Activated CD4-positive, alpha-beta memory T cell treated with anti-CD3 and anti-CD28 coated beads, Interleukin-2, amount 10 ng/mL, durations not matched to agents 7 days and 5 days (primary cell): ENCODE results near the gene PTPRZ1. TPM values are rescaled to one million over a fixed set of nuclear protein-coding genes. Genes with fewer than 3 reads are reported as not detected.

Source experiments
- CTCF ChIA-PET: fragments of 350-600 bp; sonication (Branson Sonifier 250); formaldehyde crosslinking; loops from one replicate; lab custom pipeline; 2021; ENCODE audit warnings: antibody characterized with exemption, inconsistent platforms; lab: Charles Lee
- POLR2A ChIA-PET: fragments of 350-600 bp; sonication (Branson Sonifier 250); formaldehyde crosslinking; loops from one replicate; lab custom pipeline; 2021; ENCODE audit warnings: antibody characterized with exemption; lab: Charles Lee
- DNase-seq: peaks from one replicate; pipeline ENCODE4 v3.0.0-alpha.2; 2020
- H3K27ac Mint-ChIP-seq: one replicate; pipeline ENCODE4 v1.8.0; 2021; ENCODE audit warnings: mild to moderate bottlenecking, mixed read lengths
- H3K27me3 Mint-ChIP-seq: one replicate; pipeline ENCODE4 v1.8.0; 2021; ENCODE audit warnings: mixed read lengths
- H3K36me3 Mint-ChIP-seq: one replicate; pipeline ENCODE4 v1.8.0; 2021; ENCODE audit warnings: low read depth, mixed read lengths
- H3K4me1 Mint-ChIP-seq: one replicate; pipeline ENCODE4 v1.8.0; 2021; ENCODE audit warnings: mixed read lengths
- H3K4me3 Mint-ChIP-seq: one replicate; pipeline ENCODE4 v1.8.0; 2021; ENCODE audit warnings: mild to moderate bottlenecking, mixed read lengths
- H3K9me3 Mint-ChIP-seq: one replicate; pipeline ENCODE4 v1.8.0; 2021; ENCODE audit warnings: mixed read lengths
- total RNA-seq, 2 experiments: library from RNA; stranded (reverse); gene quantifications; one replicate each; pipeline ENCODE4 v1.2.3, GENCODE V29; 2021

PTPRZ1 gene
- total RNA-seq, 2 experiments from 2014 or later, result not detected

DNA sequence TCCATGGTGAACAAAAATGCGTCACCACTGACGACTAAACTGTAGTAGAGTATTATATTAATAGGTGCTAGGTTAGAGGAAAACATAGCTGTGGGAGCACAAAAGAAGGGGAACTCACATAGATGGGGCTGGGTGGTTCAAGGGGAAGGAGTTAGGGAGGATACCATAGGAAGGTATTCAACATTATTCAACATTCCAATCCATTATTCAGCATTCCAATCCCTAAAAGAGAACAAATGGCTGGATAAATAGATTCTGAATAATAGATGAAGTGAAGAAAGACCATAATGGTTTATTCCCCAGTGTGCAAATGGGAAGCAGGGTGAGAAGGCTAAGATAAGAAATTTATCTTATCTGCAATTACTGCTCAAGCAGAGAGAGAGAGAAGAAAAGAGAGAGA is 209.7 kb downstream of the PTPRZ1 start:
- H3K4me1 Mint-ChIP-seq, result no peaks in the 10 kb centered on the region
- no peaks in the 10 kb centered on the region for H3K27me3 Mint-ChIP-seq
- POLR2A ChIA-PET, result no interaction called here
- H3K9me3 Mint-ChIP-seq, result no peaks in the 10 kb centered on the region
- H3K4me3 Mint-ChIP-seq, result no peak overlapping the region
- DNase-seq, result no peak
- H3K27ac Mint-ChIP-seq, result no peak overlapping the region
- CTCF ChIA-PET, result no interaction called here
- H3K36me3 Mint-ChIP-seq, result no peaks in the 10 kb centered on the region

DNA sequence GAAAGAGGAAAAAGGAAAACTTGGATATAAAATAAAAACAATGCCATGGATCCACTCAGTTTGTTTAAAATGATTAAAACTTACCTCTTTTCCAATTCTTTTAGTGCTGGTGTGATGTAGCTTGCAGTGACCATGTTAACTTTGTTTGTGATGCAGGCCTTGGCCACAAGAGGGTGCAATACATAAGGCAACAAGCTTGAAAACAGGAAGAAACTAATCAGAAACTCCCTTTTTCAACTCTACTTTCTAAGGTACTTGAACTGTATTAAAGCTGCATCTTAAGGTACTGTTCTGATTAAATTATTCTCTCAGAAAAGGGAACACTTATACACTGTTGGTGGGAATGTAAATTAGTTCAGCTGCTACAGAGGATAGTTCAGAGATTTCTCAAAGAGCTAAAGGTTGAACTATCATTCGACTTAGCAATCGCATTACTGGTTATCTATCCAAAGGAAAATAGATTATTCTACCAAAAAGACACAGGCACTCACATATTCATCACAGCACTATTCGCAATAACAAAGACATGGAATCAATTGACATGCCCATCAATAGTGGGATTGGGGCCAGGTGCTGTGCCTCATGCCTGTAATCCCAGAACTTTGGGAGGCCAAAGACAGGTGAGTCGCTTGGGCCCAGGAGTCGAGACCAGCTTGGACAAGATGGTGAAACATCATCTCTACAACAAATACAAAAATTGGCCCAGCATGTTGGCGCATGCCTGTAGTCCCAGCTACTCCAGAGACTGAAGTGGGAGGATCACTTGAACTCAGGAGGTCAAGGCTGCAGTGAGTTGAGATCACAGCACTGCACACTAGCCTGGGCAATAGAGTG is 220.2 kb downstream of the PTPRZ1 start:
- Mint-ChIP-seq H3K9me3 (no peaks in the 10 kb centered on the region), H3K27me3 (no peaks in the 10 kb centered on the region), H3K27ac (no peak overlapping the region), H3K4me1 (no peaks in the 10 kb centered on the region), H3K36me3 (no peaks in the 10 kb centered on the region), H3K4me3 (no peak overlapping the region)
- peak; percentile 56 for DNase-seq
- ChIA-PET CTCF (interaction anchor here (0.7 to 1.4 kb wide), 5 partner anchors 10 to 440 kb away, joined by 3 to 5 read pairs (median 4); partner anchors contain the start of gene AASS), POLR2A (no interaction called here)

DNA sequence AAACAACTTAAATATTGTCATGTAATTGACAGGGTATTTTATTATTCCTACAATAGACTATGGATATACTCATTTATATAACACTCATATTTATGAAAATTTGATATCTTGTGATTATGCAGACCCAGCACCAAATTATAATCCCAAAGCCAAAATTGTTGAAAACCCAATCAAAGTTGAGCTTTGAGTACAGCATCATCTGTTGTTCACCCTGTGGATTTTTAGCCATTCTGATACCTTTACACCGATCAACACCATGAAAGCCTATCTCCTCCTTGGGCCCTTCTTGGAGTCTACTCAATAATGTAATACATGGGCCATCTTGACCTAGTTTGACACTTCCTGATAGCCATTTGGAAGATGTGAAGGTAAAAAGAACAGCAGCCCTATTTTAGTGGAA is 221.6 kb downstream of the PTPRZ1 start:
- H3K9me3 Mint-ChIP-seq, result no peaks in the 10 kb centered on the region
- no peak for DNase-seq
- H3K4me1 Mint-ChIP-seq, result no peaks in the 10 kb centered on the region
- no peaks in the 10 kb centered on the region for H3K27me3 Mint-ChIP-seq
- H3K27ac Mint-ChIP-seq, result no peak overlapping the region
- POLR2A ChIA-PET, result no interaction called here
- H3K4me3 Mint-ChIP-seq, result no peak overlapping the region
- CTCF ChIA-PET, result no interaction called here
- H3K36me3 Mint-ChIP-seq, result no peaks in the 10 kb centered on the region

DNA sequence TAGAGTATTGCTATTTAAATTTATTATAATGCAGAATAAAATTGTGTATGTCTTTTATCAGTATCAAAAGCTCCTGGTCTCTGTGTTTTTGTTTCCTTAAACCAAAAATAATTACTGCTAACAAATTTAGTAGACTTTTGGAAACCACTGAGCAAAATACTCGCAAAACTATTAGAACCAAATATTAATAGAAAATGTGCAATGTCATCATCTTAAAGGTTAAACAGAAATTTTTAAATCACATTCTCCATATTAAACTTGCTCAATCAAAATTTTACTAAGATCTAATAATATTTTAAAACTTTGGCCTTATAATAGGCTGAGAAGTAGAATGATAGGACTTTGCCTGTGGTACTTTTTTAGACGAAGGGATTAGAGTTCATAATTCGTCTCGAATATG is 222.7 kb downstream of the PTPRZ1 start:
- H3K27ac Mint-ChIP-seq, result no peak overlapping the region
- DNase-seq, result no peak
- H3K9me3 Mint-ChIP-seq, result no peaks in the 10 kb centered on the region
- no peaks in the 10 kb centered on the region for H3K27me3 Mint-ChIP-seq
- ChIA-PET POLR2A (no interaction called here), CTCF (no interaction called here)
- H3K4me3 Mint-ChIP-seq, result no peak overlapping the region
- H3K4me1 Mint-ChIP-seq, result no peaks in the 10 kb centered on the region
- H3K36me3 Mint-ChIP-seq, result no peaks in the 10 kb centered on the region

DNA sequence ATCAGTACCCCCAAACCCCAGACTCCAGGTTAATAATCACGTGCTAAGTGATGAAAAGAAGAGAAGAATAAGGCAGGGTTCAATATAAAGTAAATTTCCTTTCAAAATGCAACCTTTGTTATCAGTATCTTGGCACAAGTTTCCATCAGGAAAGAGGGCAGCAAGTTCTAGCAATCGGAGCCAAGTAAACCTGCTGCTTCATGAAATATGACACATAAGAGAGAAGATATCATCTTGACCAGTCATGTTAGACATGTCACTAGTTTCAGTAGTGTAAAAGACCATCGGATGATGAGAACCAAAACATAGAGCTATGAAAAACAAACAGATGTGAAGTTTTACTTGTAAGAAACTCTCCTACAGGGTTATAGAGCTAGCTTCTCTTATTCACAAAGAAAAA is 227.1 kb downstream of the PTPRZ1 start:
- no peak for DNase-seq
- peaks cover 7% of the 10 kb centered on the region for H3K9me3 Mint-ChIP-seq
- no peaks in the 10 kb centered on the region for H3K27me3 Mint-ChIP-seq
- no peaks in the 10 kb centered on the region for H3K36me3 Mint-ChIP-seq
- H3K27ac Mint-ChIP-seq, result no peak overlapping the region
- no peaks in the 10 kb centered on the region for H3K4me1 Mint-ChIP-seq
- POLR2A ChIA-PET, result no interaction called here
- no peak overlapping the region for H3K4me3 Mint-ChIP-seq
- CTCF ChIA-PET, result no interaction called here

DNA sequence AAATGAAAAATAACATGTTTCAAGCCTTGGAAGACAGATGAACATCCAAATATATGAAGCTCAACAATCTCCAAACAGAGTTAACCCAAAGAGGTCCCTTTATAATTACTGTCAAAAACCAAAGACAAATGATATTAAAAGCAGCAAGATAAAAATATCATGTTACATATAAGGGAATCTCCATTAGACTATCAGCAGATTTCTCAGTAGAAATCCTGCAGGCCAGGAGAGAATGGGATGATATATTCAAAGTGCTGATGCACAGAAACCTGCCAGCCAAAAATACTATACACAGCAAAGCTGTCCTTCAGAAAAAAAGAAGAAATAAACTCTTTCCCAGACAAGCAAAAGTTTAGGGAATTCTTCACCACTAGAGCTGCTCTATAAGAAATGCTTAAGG is 230.1 kb downstream of the PTPRZ1 start:
- ChIA-PET CTCF (interaction anchor here (2.2 kb wide), 1 partner anchor 10 kb away, joined by 5 read pairs; no protein-coding TSS in a partner anchor), POLR2A (no interaction called here)
- Mint-ChIP-seq H3K27ac (no peak overlapping the region), H3K4me3 (no peak overlapping the region), H3K9me3 (peaks cover 14% of the 10 kb centered on the region), H3K36me3 (no peaks in the 10 kb centered on the region), H3K27me3 (no peaks in the 10 kb centered on the region), H3K4me1 (no peaks in the 10 kb centered on the region)
- DNase-seq, result no peak
